GM19035 (cell line): ENCODE data around the gene PLXDC1.
"Not testable (repeated sequence)": the region's sequence is repeated elsewhere in the genome, so short reads cannot be mapped to it uniquely, and the experiment has no call there.

Experiments used
- ATAC-seq: cut with Tn5 transposase; IDR thresholded peaks from one replicate; pipeline ENCODE4 v1.9.1; 2021; ENCODE audit not compliant: unreplicated experiment

The PLXDC1 gene

GRCh38 chr17:39130205-39130604 lies 21.2 kb downstream of the PLXDC1 start:
- no peak for ATAC-seq

GRCh38 chr17:39129544-39129943 lies 21.9 kb downstream of the PLXDC1 start:
- ATAC-seq = not testable (repeated sequence)

GRCh38 chr17:39126436-39126835 lies 25.0 kb downstream of the PLXDC1 start:
- no peak for ATAC-seq

- ATAC-seq = no peak
Observed at GRCh38 chr17:39125143-39125875, 26.1 kb downstream of the PLXDC1 start.

GRCh38 chr17:39123627-39124026 lies 27.8 kb downstream of the PLXDC1 start:
- ATAC-seq = no peak

GRCh38 chr17:39122991-39123390 lies 28.4 kb downstream of the PLXDC1 start:
- no peak for ATAC-seq

GRCh38 chr17:39121919-39122318 lies 29.5 kb downstream of the PLXDC1 start:
- ATAC-seq = not testable (repeated sequence)

- ATAC-seq = no peak
Observed at GRCh38 chr17:39118674-39119419, 32.6 kb downstream of the PLXDC1 start.

GRCh38 chr17:39116224-39116623 lies 35.2 kb downstream of the PLXDC1 start:
- ATAC-seq = no peak

GRCh38 chr17:39115135-39115534 lies 36.3 kb downstream of the PLXDC1 start:
- no peak for ATAC-seq

- no peak for ATAC-seq
Observed at GRCh38 chr17:39114723-39115122, 36.7 kb downstream of the PLXDC1 start.

- no peak for ATAC-seq
Observed at GRCh38 chr17:39113871-39114270, 37.6 kb downstream of the PLXDC1 start.

- ATAC-seq = no peak
Observed at GRCh38 chr17:39110435-39111136, 40.9 kb downstream of the PLXDC1 start.

GRCh38 chr17:39108461-39109375 lies 42.7 kb downstream of the PLXDC1 start:
- ATAC-seq = no peak

GRCh38 chr17:39107973-39108372 lies 43.5 kb downstream of the PLXDC1 start:
- ATAC-seq = no peak

- no peak for ATAC-seq
Observed at GRCh38 chr17:39107155-39107554, 44.3 kb downstream of the PLXDC1 start.

- no peak for ATAC-seq
Observed at GRCh38 chr17:39105705-39106104, 45.7 kb downstream of the PLXDC1 start.

- ATAC-seq = no peak
Observed at GRCh38 chr17:39104657-39105056, 46.8 kb downstream of the PLXDC1 start.

- no peak for ATAC-seq
Observed at GRCh38 chr17:39104046-39104445, 47.4 kb downstream of the PLXDC1 start.

- ATAC-seq = no peak
Observed at GRCh38 chr17:39101091-39101490, 50.3 kb downstream of the PLXDC1 start.

GRCh38 chr17:39100530-39100929 lies 50.9 kb downstream of the PLXDC1 start:
- no peak for ATAC-seq
